ENCODE measurements around the gene PCP2. TPM values are rescaled to one million over a fixed set of nuclear protein-coding genes. Genes with fewer than 3 reads are reported as not detected.

PCP2 gene
- polyA plus RNA-seq = 1 to 10 TPM in 3 of 4 donors, under 1 TPM in 1; 0.63 to 7.3 (median 2.3) TPM
- long read RNA-seq, donor 1 = 0 reads
- long read RNA-seq, donor 2 = 0 reads
- long read RNA-seq, donor 3 = 0 reads
- long read RNA-seq, donor 4 = 0 reads
- long read RNA-seq, donor 5 = 0 reads
- long read RNA-seq, donor 6 = 0 reads
- long read RNA-seq, donor 7 = 0 reads
- long read RNA-seq, donor 8 = 0 reads
- long read RNA-seq, donor 9, partial matches to known transcripts = 0 of 6 reads
- long read RNA-seq, donor 9, other reads (novel, unspliced or antisense) = 6 of 6 reads
- long read RNA-seq, donor 10 = 0 reads

DNA sequence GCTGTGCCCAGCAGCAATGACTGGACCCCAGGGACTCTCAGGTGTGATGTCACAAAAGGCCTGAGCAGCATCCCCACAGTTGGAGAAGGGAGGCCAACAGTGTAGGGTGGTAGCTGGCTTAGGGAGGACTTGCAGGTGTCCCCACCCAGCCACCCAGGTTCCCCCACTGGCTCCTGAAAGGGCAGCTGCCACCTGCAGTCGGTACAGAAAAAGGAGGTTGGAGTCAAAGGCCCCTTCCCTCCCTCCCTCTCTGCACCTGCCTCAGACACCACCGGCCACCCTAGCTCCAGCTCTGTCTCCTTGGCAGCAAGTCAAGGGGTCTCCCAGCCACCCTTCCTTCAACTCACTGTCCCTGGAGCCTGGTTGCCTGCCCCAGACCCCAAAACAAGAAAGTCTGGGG lies at the start of gene PCP2:
Gene PCP2 (minus strand): TSS at position 22 of the 400 bp plus-strand sequence. CDS start 262 bp downstream, outside the sequence.
- DNase-seq (no peak), FAIRE-seq (no peak)

DNA sequence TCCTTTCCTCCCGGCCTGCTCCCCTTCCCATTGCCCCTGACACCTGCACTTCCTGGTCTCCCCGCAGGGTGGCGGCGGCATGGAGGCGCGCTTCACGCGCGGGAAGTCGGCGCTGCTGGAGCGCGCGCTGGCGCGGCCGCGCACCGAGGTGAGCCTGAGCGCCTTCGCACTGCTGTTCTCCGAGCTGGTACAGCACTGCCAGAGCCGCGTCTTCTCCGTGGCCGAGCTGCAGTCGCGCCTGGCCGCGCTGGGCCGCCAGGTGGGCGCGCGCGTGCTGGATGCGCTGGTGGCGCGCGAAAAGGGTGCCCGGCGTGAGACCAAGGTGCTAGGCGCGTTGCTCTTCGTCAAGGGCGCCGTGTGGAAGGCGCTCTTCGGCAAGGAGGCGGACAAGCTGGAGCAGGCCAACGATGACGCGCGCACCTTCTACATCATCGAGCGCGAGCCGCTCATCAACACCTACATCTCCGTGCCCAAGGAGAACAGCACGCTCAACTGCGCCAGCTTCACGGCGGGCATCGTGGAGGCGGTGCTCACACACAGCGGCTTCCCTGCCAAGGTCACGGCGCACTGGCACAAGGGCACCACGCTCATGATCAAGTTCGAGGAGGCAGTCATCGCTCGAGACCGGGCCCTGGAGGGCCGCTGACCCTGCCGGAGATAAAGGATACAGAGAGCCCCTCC lies 48.8 kb upstream of the PCP2 start:
- 82 to 95% (median 92%) methylated on average over 74 of the region's 74 CpGs for WGBS, 3 donors
- Histone ChIP-seq H3K36me3 (ENCODE audit: control insufficient read depth in 3 of 3, insufficient read depth in 2 of 3, low read depth in 1 of 3, low read length in 3 of 3) (peaks cover 0 to 27% (median 3%) of the 10 kb centered on the region in 3 donors), H3K9me3 (ENCODE audit: control insufficient read depth in 2 of 2, insufficient read depth in 1 of 2, low read depth in 1 of 2, low read length in 1 of 2) (no peaks in the 10 kb centered on the region), H3K4me1 (ENCODE audit: control insufficient read depth in 3 of 3, insufficient read depth in 2 of 3, low read depth in 1 of 3, low read length in 2 of 3) (peaks cover 0 to 4% (median 0%) of the 10 kb centered on the region in 3 donors), H3K4me3 (ENCODE audit: low read depth in 1 of 3, low read length in 3 of 3) (peak overlapping the region in 1 of 3 donors; percentile 100), H3K27me3 (ENCODE audit: control insufficient read depth in 3 of 3, insufficient read depth in 3 of 3, low read length in 3 of 3) (peaks cover 0 to 6% (median 0%) of the 10 kb centered on the region in 3 donors), H3K27ac (ENCODE audit: low read depth in 1 of 3, low read length in 2 of 3) (no peak overlapping the region)
- no peak for DNase-seq
- FAIRE-seq = no peak

More for the DNA sequence above, at the start of gene PCP2:
- no peak within 1 kb of the TSS for H3K27ac ChIP-seq (ENCODE audit: low read depth in 1 of 3, low read length in 2 of 3)
- whole genome bisulfite sequencing, 3 donors = 22 to 36% (median 29%) methylated on average over 1 to 2 of the region's 2 CpGs
- H3K9me3 ChIP-seq (ENCODE audit: control insufficient read depth in 2 of 2, insufficient read depth in 1 of 2, low read depth in 1 of 2, low read length in 1 of 2) = no peaks in the 10 kb centered on the region
- peaks cover 0 to 12% (median 0%) of the 10 kb centered on the region in 3 donors for H3K4me1 ChIP-seq (ENCODE audit: control insufficient read depth in 3 of 3, insufficient read depth in 2 of 3, low read depth in 1 of 3, low read length in 2 of 3)
- H3K4me3 ChIP-seq (ENCODE audit: low read depth in 1 of 3, low read length in 3 of 3) = no peak within 1 kb of the TSS
- H3K36me3 ChIP-seq (ENCODE audit: control insufficient read depth in 3 of 3, insufficient read depth in 2 of 3, low read depth in 1 of 3, low read length in 3 of 3) = peaks cover 0 to 24% (median 0%) of the 10 kb centered on the region in 3 donors
- H3K27me3 ChIP-seq (ENCODE audit: control insufficient read depth in 3 of 3, insufficient read depth in 3 of 3, low read length in 3 of 3) = peaks cover 0 to 7% (median 0%) of the 10 kb centered on the region in 3 donors

DNA sequence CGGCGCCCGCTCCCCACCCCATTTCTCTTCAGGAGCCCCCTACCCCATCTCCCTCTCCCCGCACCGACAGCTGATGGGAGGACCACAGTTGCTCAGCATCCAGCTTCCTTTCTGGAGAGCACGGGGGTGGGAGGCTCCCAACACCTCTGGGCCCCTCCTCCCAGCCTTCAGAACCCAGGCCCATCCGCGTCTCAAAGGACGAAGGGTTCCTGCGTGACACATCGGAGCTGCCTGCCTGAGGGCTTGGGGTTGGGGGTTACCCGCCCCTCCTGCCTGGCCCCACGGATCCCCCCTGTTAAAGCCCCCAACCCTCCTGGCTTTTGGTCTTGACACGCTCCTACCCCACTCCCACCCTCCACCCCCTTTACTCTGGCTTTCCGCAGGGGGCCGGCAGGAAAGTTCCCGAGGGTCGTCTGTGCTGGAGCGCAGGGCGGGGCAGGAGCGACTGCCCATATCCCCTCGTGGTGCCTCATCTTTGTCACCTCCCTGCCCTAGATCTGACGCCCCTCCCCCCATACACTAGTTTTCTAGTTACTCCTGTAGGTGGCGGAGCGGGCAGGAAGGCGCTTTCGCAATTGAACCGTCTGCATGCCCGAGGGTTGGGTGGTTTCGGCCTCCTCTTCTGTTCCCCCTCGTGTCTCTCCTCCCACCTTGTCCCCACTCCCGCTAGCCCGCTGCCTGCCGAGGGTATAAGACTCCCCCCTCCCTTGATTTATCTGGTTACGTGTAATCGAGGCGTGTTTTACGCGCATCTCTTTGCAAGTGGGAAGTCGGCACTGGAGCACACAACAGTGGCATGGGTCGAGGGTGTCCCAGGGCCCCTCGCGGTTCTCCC lies 48.0 kb upstream of the PCP2 start:
- Histone ChIP-seq H3K4me1 (ENCODE audit: control insufficient read depth in 3 of 3, insufficient read depth in 2 of 3, low read depth in 1 of 3, low read length in 2 of 3) (peaks cover 0 to 4% (median 0%) of the 10 kb centered on the region in 3 donors), H3K36me3 (ENCODE audit: control insufficient read depth in 3 of 3, insufficient read depth in 2 of 3, low read depth in 1 of 3, low read length in 3 of 3) (peaks cover 0 to 27% (median 3%) of the 10 kb centered on the region in 3 donors), H3K27me3 (ENCODE audit: control insufficient read depth in 3 of 3, insufficient read depth in 3 of 3, low read length in 3 of 3) (peaks cover 0 to 12% (median 0%) of the 10 kb centered on the region in 3 donors), H3K4me3 (ENCODE audit: low read depth in 1 of 3, low read length in 3 of 3) (peak overlapping the region; percentile 87 to 100 (median 98)), H3K27ac (ENCODE audit: low read depth in 1 of 3, low read length in 2 of 3) (peak overlapping the region in 2 of 3 donors; percentile 53 to 73), H3K9me3 (ENCODE audit: control insufficient read depth in 2 of 2, insufficient read depth in 1 of 2, low read depth in 1 of 2, low read length in 1 of 2) (no peaks in the 10 kb centered on the region)
- 5 to 13% (median 13%) methylated on average over 39 to 43 of the region's 43 CpGs for WGBS, 3 donors
- DNase-seq = peak; percentile 75 to 88
- FAIRE-seq = no peak

DNA sequence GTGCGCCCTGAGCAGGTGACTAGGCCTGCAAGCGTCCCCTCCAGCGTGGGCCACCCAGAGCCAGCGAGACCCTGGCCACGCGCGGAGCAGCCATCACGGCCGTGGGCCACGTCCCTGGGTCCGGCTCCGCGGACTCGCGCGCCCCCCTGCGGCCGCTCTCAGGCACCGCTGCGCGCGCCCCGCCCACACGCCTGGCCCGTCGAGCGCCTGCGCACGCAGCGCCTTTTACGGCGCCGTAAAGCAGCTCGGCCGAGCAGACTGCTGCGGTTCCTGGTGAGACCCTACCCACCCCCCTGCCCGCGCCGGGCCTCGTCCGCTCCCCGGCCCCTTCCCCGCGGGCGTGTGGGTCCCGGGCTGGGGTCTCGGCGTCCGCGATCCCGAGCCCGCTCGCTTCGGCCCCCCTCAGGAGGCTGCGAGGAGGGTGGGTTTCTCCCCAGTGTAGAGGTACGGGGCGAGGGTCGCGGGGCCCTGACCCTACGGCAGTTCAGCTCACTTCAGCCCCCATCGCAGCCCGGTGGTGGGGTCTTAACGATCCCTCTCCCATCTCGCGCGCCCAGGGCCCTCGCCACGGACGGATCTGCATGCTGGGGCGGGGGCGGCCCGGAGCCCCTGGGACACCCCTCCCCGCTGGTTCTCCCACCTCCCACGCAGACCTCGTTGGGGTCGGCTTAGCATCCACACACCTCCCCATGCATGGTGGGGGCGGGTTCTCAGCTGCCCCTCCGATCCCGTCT lies 47.3 kb upstream of the PCP2 start, which contains the start of gene TRAPPC5:
Gene TRAPPC5 (plus strand): TSS at position 228 of the 734 bp plus-strand sequence. CDS start 1,421 bp downstream, outside the sequence.
- no peak for FAIRE-seq
- H3K9me3 ChIP-seq (ENCODE audit: control insufficient read depth in 2 of 2, insufficient read depth in 1 of 2, low read depth in 1 of 2, low read length in 1 of 2) = no peaks in the 10 kb centered on the region

DNA sequence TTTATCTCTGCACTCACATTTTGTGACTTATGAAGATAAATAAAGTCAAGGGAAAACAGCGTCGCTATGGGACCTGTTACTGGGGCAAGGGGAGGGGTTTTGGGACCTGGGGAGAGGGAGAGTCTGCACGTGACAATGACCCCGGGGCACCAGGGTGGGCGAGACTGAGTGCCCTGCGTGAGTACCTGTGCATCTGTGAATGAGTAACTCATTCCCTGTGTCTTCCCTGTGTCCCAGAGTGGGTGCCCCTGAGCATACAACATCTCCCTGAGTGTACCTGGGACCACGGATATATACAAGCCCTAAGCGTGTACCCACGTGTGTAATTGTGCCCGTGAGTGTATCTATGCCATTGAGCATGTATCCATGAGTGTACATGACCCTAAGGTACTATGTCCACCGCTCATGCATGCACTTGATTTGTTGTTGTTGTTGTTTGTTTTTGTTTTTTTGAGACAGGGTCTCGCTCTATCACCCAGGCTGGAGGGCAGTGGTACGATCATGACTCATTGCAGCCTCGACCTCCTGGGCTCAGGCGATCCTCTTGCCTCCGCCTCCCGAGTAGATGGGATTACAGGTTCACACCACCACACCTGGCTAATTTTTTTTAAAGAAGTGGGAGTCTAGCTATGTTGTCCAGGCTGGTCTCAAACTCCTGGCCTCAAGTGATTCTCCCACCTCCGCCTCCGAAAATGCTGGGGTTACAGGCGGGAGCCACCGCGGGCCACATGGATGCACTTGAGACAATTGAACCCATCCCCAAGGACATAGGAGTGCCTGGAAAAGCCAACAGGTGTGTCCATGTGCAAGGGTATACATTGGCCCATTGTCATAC lies 46.5 kb upstream of the PCP2 start:
- H3K27me3 ChIP-seq (ENCODE audit: control insufficient read depth in 3 of 3, insufficient read depth in 3 of 3, low read length in 3 of 3) = peaks cover 0 to 15% (median 0%) of the 10 kb centered on the region in 3 donors
- no peak for FAIRE-seq
- no peaks in the 10 kb centered on the region for H3K9me3 ChIP-seq (ENCODE audit: control insufficient read depth in 2 of 2, insufficient read depth in 1 of 2, low read depth in 1 of 2, low read length in 1 of 2)

More for the DNA sequence above, 47.3 kb upstream of the PCP2 start, which contains the start of gene TRAPPC5:
- peak within 1 kb of the TSS; percentile 87 to 100 (median 98) for H3K4me3 ChIP-seq (ENCODE audit: low read depth in 1 of 3, low read length in 3 of 3)
- 0 to 1% (median 0%) methylated on average over 45 to 79 of the region's 79 CpGs for WGBS, 3 donors
- peaks cover 0 to 27% (median 3%) of the 10 kb centered on the region in 3 donors for H3K36me3 ChIP-seq (ENCODE audit: control insufficient read depth in 3 of 3, insufficient read depth in 2 of 3, low read depth in 1 of 3, low read length in 3 of 3)
- H3K27ac ChIP-seq (ENCODE audit: low read depth in 1 of 3, low read length in 2 of 3) = peak within 1 kb of the TSS; percentile 53 to 73 (median 69)
- DNase-seq = peak; percentile 83 to 94
- peaks cover 0 to 4% (median 0%) of the 10 kb centered on the region in 3 donors for H3K4me1 ChIP-seq (ENCODE audit: control insufficient read depth in 3 of 3, insufficient read depth in 2 of 3, low read depth in 1 of 3, low read length in 2 of 3)
- H3K27me3 ChIP-seq (ENCODE audit: control insufficient read depth in 3 of 3, insufficient read depth in 3 of 3, low read length in 3 of 3) = peaks cover 0 to 15% (median 0%) of the 10 kb centered on the region in 3 donors

DNA sequence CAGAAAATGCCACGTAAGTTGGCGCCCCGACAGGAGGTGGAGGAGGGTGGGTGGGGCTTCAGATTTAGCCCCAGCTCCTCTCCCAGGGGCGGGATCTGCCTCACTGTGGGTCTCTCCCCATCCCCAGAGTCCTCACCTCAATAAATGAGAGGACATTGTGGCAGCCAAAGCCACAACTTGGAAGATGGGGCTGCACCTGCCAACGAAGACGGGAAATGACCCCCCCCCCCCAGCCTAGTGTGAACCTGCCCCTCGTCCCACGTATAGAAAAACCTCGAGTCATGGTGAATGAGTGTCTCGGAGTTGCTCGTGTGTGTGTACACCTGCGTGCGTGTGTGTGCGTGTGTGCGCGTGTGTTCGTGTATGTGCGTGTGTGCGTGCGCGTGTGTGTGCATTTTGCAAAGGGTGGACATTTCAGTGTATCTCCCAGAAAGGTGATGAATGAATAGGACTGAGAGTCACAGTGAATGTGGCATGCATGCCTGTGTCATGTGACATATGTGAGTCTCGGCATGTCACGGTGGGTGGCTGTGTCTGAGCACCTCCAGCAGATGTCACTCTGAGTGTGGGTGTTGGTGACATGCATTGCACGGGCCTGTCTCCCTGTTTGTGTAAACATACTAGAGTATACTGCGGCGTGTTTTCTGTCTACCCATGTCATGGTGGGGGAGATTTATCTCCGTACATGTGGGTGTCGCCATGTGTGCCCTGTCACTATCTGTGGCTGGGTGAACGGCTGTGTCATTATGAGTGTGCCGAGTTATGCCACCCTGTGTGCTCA lies 45.6 kb upstream of the PCP2 start:
- FAIRE-seq (no peak), DNase-seq (peak; percentile 27 to 36)
- H3K4me1 ChIP-seq (ENCODE audit: control insufficient read depth in 3 of 3, insufficient read depth in 2 of 3, low read depth in 1 of 3, low read length in 2 of 3) = peaks cover 0 to 4% (median 0%) of the 10 kb centered on the region in 3 donors
- WGBS, 3 donors = 31 to 47% (median 31%) methylated on average over 30 of the region's 30 CpGs
- H3K4me3 ChIP-seq (ENCODE audit: low read depth in 1 of 3, low read length in 3 of 3) = no peak overlapping the region
- peaks cover 0 to 18% (median 3%) of the 10 kb centered on the region in 3 donors for H3K36me3 ChIP-seq (ENCODE audit: control insufficient read depth in 3 of 3, insufficient read depth in 2 of 3, low read depth in 1 of 3, low read length in 3 of 3)
- H3K27me3 ChIP-seq (ENCODE audit: control insufficient read depth in 3 of 3, insufficient read depth in 3 of 3, low read length in 3 of 3) = peaks cover 0 to 15% (median 0%) of the 10 kb centered on the region in 3 donors
- no peak overlapping the region for H3K27ac ChIP-seq (ENCODE audit: low read depth in 1 of 3, low read length in 2 of 3)
- peaks cover 0 to 2% of the 10 kb centered on the region in 2 donors for H3K9me3 ChIP-seq (ENCODE audit: control insufficient read depth in 2 of 2, insufficient read depth in 1 of 2, low read depth in 1 of 2, low read length in 1 of 2)

More for the DNA sequence above, 46.5 kb upstream of the PCP2 start:
- no peak for DNase-seq
- H3K27ac ChIP-seq (ENCODE audit: low read depth in 1 of 3, low read length in 2 of 3) = no peak overlapping the region
- WGBS, 3 donors = 34 to 48% (median 35%) methylated on average over 22 of the region's 22 CpGs
- peak overlapping the region in 2 of 3 donors; percentile 2 to 98 for H3K4me3 ChIP-seq (ENCODE audit: low read depth in 1 of 3, low read length in 3 of 3)
- peaks cover 0 to 4% (median 0%) of the 10 kb centered on the region in 3 donors for H3K4me1 ChIP-seq (ENCODE audit: control insufficient read depth in 3 of 3, insufficient read depth in 2 of 3, low read depth in 1 of 3, low read length in 2 of 3)
- H3K36me3 ChIP-seq (ENCODE audit: control insufficient read depth in 3 of 3, insufficient read depth in 2 of 3, low read depth in 1 of 3, low read length in 3 of 3) = peaks cover 0 to 22% (median 3%) of the 10 kb centered on the region in 3 donors

Data from small intestine (tissue), 16 donors.